IMR-90 (cell line): Measurements from ENCODE around the gene PCDHGC5. TPM values are rescaled to one million over a fixed set of nuclear protein-coding genes. Genes with fewer than 3 reads are reported as not detected.

Experiments
- ATAC-seq: fragments of 200-7000 bp; cut with Tn5 transposase; 2 replicates; pipeline ENCODE4 v1.9.1; 2020; ENCODE audit warnings: low read depth, mild to moderate bottlenecking, moderate library complexity
- BruUV-seq: library from RNA; stranded (reverse); fragments of 400-500 nt; replicated peaks from 2 replicates; lab custom pipeline; 2021; lab: Mats Ljungman, UMichigan
- CTCF ChIA-PET: fragments of 300-600 bp; formaldehyde crosslinking; extraction: SDS; loops from one replicate; lab custom pipeline; 2021; ENCODE audit warnings: antibody characterized with exemption; lab: Yijun Ruan, JAX
- POLR2A ChIA-PET: fragments of 300-600 bp; sonication (Branson Sonifier 250); formaldehyde crosslinking; loops from one replicate; lab custom pipeline; 2022; ENCODE audit warnings: antibody characterized with exemption; ENCODE audit not compliant: unreplicated experiment; lab: Charles Lee
- DNase-seq: peaks from one replicate; pipeline ENCODE4 v3.0.0; 2013
- H2AFZ ChIP-seq: replicated peaks from 2 replicates; pipeline ENCODE3; 2013; ENCODE audit warnings: low read length, mild to moderate bottlenecking; ENCODE audit not compliant: poor library complexity
- H2AK5ac ChIP-seq: 2 replicates; pipeline ENCODE4 v1.6.1; 2013; ENCODE audit warnings: low read depth, low read length, inconsistent platforms
- H2AK9ac ChIP-seq: replicated peaks from 2 replicates; pipeline ENCODE3; 2013; ENCODE audit warnings: mild to moderate bottlenecking, low read depth, low read length, moderate library complexity; ENCODE audit not compliant: poor library complexity
- H2BK120ac ChIP-seq: 2 replicates; pipeline ENCODE4 v1.6.1; 2013; ENCODE audit warnings: low read depth, low read length, inconsistent platforms
- H2BK15ac ChIP-seq: 3 replicates; pipeline ENCODE4 v1.6.1; 2013; ENCODE audit warnings: low read depth, low read length, inconsistent platforms
- H2BK20ac ChIP-seq: 2 replicates; pipeline ENCODE4 v1.6.1; 2013; ENCODE audit warnings: low read depth, mild to moderate bottlenecking, inconsistent platforms, low read length, moderate library complexity
- H2BK5ac ChIP-seq: 2 replicates; pipeline ENCODE4 v1.6.1; 2013; ENCODE audit warnings: mild to moderate bottlenecking, low read depth, low read length, inconsistent platforms; ENCODE audit not compliant: poor library complexity, severe bottlenecking
- H3K14ac ChIP-seq: replicated peaks from 2 replicates; pipeline ENCODE4 v1.6.1; 2013; ENCODE audit warnings: low read depth, low read length, inconsistent platforms
- H3K18ac ChIP-seq: 2 replicates; pipeline ENCODE4 v1.6.1; 2013; ENCODE audit warnings: low read depth, low read length, control low read depth
- H3K23ac ChIP-seq: 2 replicates; pipeline ENCODE4 v1.6.1; 2013; ENCODE audit warnings: low read depth, low read length, inconsistent platforms
- H3K27ac ChIP-seq: 2 replicates; pipeline ENCODE4 v1.5.1; 2013; ENCODE audit warnings: mild to moderate bottlenecking, control low read depth, low read length; ENCODE audit not compliant: insufficient read depth
- H3K27me3 ChIP-seq: 2 replicates; pipeline ENCODE4 v1.6.1; 2013; ENCODE audit warnings: low read length; ENCODE audit not compliant: control insufficient read depth, insufficient read depth
- H3K36me3 ChIP-seq: 2 replicates; pipeline ENCODE4 v1.6.1; 2013; ENCODE audit warnings: low read length, mixed read lengths; ENCODE audit not compliant: control insufficient read depth, insufficient read depth
- H3K4ac ChIP-seq: 2 replicates; pipeline ENCODE4 v1.6.1; 2013; ENCODE audit warnings: low read depth, low read length, inconsistent platforms
- H3K4me1 ChIP-seq: 2 replicates; pipeline ENCODE4 v1.6.1; 2013; ENCODE audit warnings: low read length, mixed read lengths; ENCODE audit not compliant: control insufficient read depth, insufficient read depth
- H3K4me2 ChIP-seq: 2 replicates; pipeline ENCODE4 v1.6.1; 2013; ENCODE audit warnings: low read depth, mild to moderate bottlenecking, control low read depth, low read length, moderate library complexity
- H3K4me3 ChIP-seq: 2 replicates; pipeline ENCODE4 v1.5.1; 2013; ENCODE audit warnings: low read depth, mild to moderate bottlenecking, control low read depth, low read length, moderate library complexity; ENCODE audit not compliant: insufficient read depth
- H3K56ac ChIP-seq: 2 replicates; pipeline ENCODE4 v1.6.1; 2013; ENCODE audit warnings: low read length, inconsistent platforms; ENCODE audit not compliant: insufficient read depth; ENCODE audit errors: extremely low read depth
- H3K79me1 ChIP-seq, 2 experiments: 2 replicates each; pipeline ENCODE4 v1.6.1; 2013; ENCODE audit warnings: low read length in 2 of 2, inconsistent platforms in 1 of 2, low read depth in 1 of 2
- H3K9ac ChIP-seq: 2 replicates; pipeline ENCODE4 v1.6.1; 2013; ENCODE audit warnings: low read depth, low read length, control low read depth
- H3K9me1 ChIP-seq: 2 replicates; pipeline ENCODE4 v1.6.1; 2013; ENCODE audit warnings: low read length, inconsistent platforms; ENCODE audit not compliant: insufficient read depth
- H3K9me3 ChIP-seq: 2 replicates; pipeline ENCODE4 v1.6.1; 2013; ENCODE audit warnings: low read length; ENCODE audit not compliant: control insufficient read depth, insufficient read depth
- H4K20me1 ChIP-seq: 2 replicates; pipeline ENCODE4 v1.6.1; 2013; ENCODE audit warnings: low read length, inconsistent platforms; ENCODE audit not compliant: insufficient read depth
- H4K5ac ChIP-seq: 2 replicates; pipeline ENCODE4 v1.6.1; 2013; ENCODE audit warnings: mild to moderate bottlenecking, low read depth, low read length, control low read depth
- H4K8ac ChIP-seq, 2 experiments: 2 replicates each; pipeline ENCODE4 v1.6.1; 2013; ENCODE audit warnings: low read depth in 2 of 2, low read length in 2 of 2, control low read depth in 1 of 2, inconsistent platforms in 1 of 2
- H4K91ac ChIP-seq: 2 replicates; pipeline ENCODE4 v1.6.1; 2013; ENCODE audit warnings: low read depth, low read length, inconsistent platforms; ENCODE audit not compliant: insufficient read depth
- BHLHE40 ChIP-seq: fragments of 150-350 bp; IDR thresholded peaks from 2 replicates; pipeline ENCODE4 v1.6.1; 2016; ENCODE audit warnings: mild to moderate bottlenecking, low read depth, low read length
- MAZ ChIP-seq: IDR thresholded peaks from 2 replicates; pipeline ENCODE4 v1.6.1; 2012; ENCODE audit warnings: low read depth, mild to moderate bottlenecking, low read length, improper control_type of control experiment, moderate library complexity, borderline replicate concordance
- WGBS, 2 experiments: methylation state at CpG; one replicate each; pipeline versions ENCODE4 v1.1.5 to v1.1.7; 2013; ENCODE audit warnings: missing lambda C conversion rate in 2 of 2; ENCODE audit not compliant: insufficient read length in 1 of 2; ENCODE audit errors: extremely low coverage in 2 of 2; 5-methylcytosine and 5-hydroxymethylcytosine counted together
- dilution Hi-C: fragments of 300-500 bp; cut with HindIII; formaldehyde crosslinking; loops from one replicate; pipeline ENCODE4 v1.14.3; 2018; ENCODE audit warnings: low sequenced_read_pairs; ENCODE audit not compliant: unreplicated experiment
- in situ Hi-C: fragments of 300-500 bp; cut with MboI; formaldehyde crosslinking; loops from 3 replicates; pipeline ENCODE4 v1.14.3; 2019; ENCODE audit warnings: low sequenced_read_pairs, inconsistent platforms, mixed read lengths
- intact Hi-C: fragments of 100-400 bp; cut with micrococcal nuclease; formaldehyde crosslinking; loops from 2 replicates; pipeline ENCODE4 v1.10.0; 2022
- polyA plus RNA-seq, 3 experiments: library from polyadenylated mRNA; depleted of rRNA; stranded (reverse); fragments of >200 nt; gene quantifications; 2 replicates each; pipeline ENCODE4 v1.2.3, GENCODE V29; 2012; ENCODE audit warnings: low replicate concordance in 1 of 3
- total RNA-seq: library from RNA; depleted of rRNA; stranded (reverse); fragments of >200 nt; gene quantifications from 2 replicates; pipeline ENCODE4 v1.2.3, GENCODE V29; 2012
- TF ChIP-seq, protein P1 (sequence below): fragments of 150-350 bp; IDR thresholded peaks from 2 replicates; pipeline ENCODE4 v1.6.1; 2017; ENCODE audit warnings: mild to moderate bottlenecking, antibody characterized with exemption, low read length, low read depth

PCDHGC5 gene
- total and polyA plus RNA-seq, 2 of the 4 experiments (the other 2 are of a cell fraction) = 2.9 to 3.8 TPM

DNA sequence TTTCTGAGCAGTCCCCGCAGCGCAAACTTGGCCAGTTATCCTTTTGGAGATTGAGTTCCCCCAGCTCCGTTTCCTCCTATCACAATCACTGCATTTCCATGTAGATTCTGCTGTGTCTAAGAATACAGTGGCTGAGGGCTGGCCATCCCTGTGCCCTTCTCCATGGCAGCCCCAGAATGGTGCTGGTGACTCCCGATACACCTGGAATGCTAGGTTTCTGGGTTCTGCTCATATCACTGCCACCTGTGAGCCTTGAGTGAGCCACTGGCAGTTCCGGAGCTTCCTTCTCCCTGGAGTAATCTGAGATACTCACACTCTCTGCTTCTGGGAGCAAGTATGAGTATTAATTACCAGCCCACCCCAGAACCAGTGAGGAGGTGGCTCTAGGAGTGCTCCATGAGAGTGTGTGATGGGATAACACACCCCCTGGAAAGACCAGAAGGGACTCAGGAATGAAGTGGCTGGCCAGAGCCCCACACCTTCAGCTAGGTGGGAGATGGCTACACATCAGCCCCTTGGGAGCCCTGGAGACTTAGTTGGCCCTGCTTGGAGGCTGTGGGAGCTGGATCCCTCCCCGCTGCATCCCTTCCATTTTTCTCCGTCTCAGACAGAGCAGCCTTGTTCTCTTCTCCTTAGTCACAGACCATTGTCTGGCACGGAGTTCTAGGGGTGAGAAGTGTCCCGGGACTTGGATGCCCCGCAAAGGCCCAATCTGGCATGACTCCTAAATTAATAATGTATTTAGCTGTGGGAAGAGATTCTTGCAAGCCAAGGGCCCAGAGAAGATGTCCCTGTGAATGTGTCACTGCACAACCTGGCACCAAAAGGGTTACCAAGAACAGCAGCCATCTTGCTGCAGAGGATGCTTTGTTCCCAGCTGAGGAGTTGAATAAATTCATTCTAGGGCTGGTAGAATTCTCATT lies 4.9 kb downstream of the PCDHGC5 start (continued):
- TF ChIP-seq, protein P1, sequence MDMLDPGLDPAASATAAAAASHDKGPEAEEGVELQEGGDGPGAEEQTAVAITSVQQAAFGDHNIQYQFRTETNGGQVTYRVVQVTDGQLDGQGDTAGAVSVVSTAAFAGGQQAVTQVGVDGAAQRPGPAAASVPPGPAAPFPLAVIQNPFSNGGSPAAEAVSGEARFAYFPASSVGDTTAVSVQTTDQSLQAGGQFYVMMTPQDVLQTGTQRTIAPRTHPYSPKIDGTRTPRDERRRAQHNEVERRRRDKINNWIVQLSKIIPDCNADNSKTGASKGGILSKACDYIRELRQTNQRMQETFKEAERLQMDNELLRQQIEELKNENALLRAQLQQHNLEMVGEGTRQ = no peak

DNA sequence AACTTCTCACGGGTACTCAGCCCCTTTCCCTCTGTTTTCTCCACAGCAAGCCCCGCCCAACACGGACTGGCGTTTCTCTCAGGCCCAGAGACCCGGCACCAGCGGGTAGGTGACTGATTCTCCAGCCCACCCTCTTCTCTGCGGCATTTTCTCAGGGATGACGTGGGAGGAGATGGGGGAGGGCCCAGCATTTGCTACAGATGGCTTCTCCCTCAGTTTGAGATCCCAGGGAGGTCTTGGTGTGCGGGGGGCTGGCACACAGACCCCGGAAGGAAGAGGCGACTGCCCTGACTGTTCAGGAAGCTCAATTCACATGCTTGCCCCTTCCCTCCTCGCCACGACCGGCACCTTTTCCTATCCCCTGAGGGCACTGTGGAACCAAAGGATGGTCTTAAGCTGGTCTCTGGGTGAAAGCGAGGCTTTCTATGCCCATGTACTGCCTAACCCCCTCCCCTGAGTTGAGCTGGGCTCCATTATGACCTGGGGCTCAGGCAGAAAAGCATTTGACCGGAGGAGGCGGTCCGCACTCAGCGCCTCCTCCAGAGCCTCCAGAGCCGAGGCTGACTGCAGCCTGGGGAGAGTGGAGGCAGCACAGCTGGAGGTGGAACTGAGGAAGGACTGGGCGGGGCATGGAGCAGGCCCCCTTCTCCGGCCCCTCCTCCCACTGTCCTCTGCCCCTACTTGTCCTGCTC lies 6.0 kb downstream of the PCDHGC5 start:
- Histone ChIP-seq H2AK5ac (0 out of 2 replicates have a peak overlapping the region, but pooled peaks have one; percentile 60), H2BK20ac (no peak overlapping the region), H3K79me1 (peaks cover 14 to 40% of the 10 kb centered on the region in 2 experiments), H3K9me1 (peaks cover 14% of the 10 kb centered on the region), H3K4ac (peak overlapping the region; percentile 3; the same call in 1 of the 2 replicates), H3K4me1 (peaks cover 22% of the 10 kb centered on the region), H3K23ac (0 out of 2 replicates have a peak overlapping the region, but pooled peaks have one; percentile 43), H3K4me3 (no peak overlapping the region), H4K20me1 (peaks cover 18% of the 10 kb centered on the region; the same call in 1 of the 2 replicates), H3K14ac (no peak overlapping the region), H3K27ac (no peak overlapping the region), H3K4me2 (no peak overlapping the region), H2AFZ (no peak overlapping the region), H2BK5ac (no peak overlapping the region), H3K27me3 (no peaks in the 10 kb centered on the region), H2AK9ac (peak overlapping the region; percentile 39), H3K56ac (no peak overlapping the region), H3K36me3 (peaks cover 39% of the 10 kb centered on the region), H4K8ac (no peak overlapping the region; a peak in 1 of 4 replicates), H4K5ac (no peak overlapping the region; the same call in 1 of the 2 replicates), H2BK15ac (no peak overlapping the region), H3K9ac (no peak overlapping the region), H2BK120ac (no peak overlapping the region), H3K18ac (no peak overlapping the region), H4K91ac (no peak overlapping the region), H3K9me3 (no peaks in the 10 kb centered on the region)
- dilution Hi-C loops (no loop called here), in situ Hi-C loops (no loop called here), intact Hi-C loops (no loop called here)
- ATAC-seq (no peak), DNase-seq (peak; percentile 48)
- no peak for TF ChIP-seq MAZ
- no peak for TF ChIP-seq BHLHE40
- TF ChIP-seq, protein P1 = no peak
- 32% methylated on average over 5 of the region's 22 CpGs; no CpG with 5 or more reads in 1 of the 2 experiments for WGBS, 2 experiments
- POLR2A ChIA-PET = no interaction called here
- no TSS peak for BruUV-seq
- CTCF ChIA-PET = no interaction called here
